ENCODE results near the gene LARGE1.
A peak's percentile ranks its signal among the peaks of the same experiment; 100 is the strongest.
"Not testable (repeated sequence)": the region's sequence is repeated elsewhere in the genome, so short reads cannot be mapped to it uniquely, and the experiment has no call there.

LARGE1 gene

DNA sequence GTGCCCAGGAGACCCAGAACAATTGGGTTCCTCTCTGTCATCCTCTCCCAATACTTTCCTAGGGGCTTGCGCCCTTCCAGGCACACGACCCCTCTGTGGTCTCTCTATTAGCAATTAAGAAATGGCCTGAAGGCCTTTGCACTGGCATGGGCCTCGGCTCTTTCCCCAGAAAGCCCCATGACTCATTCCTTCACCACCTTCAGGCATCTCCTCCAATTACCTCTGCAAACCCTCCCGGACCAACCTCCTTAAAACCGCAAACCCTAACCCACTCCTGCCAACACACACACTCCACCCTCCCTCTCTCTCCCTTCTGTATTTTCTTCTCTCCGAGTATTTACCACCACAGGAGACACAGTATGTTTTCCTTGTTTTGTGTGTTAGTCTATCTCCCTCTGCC, 36.7 kb downstream of the LARGE1 start:
- DNase-seq: no peak

GRCh38 chr22:33882991-33883390, 37.3 kb downstream of the LARGE1 start:
- no peak for DNase-seq

GRCh38 chr22:33880986-33881385, 39.3 kb downstream of the LARGE1 start:
- DNase-seq: no peak

DNA sequence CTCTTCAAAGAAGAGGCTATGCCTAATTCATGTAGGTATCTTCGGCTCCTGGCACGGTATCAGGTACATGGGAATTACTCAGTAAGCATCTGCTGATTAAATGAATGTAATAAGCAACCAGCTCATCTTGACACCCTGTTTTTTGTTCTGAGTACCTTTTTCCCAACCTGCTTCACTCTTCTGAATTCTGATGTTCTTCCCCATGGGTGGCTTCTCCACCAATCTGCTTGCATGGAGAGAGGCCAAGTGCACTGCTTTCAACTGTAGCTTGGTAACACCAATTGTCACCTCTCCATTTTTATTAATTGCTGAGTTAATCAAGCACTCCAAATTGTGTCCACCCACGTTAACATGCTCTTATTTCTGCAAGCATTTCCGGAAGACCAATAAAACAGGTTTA, 40.5 kb downstream of the LARGE1 start:
- no peak for DNase-seq

DNA sequence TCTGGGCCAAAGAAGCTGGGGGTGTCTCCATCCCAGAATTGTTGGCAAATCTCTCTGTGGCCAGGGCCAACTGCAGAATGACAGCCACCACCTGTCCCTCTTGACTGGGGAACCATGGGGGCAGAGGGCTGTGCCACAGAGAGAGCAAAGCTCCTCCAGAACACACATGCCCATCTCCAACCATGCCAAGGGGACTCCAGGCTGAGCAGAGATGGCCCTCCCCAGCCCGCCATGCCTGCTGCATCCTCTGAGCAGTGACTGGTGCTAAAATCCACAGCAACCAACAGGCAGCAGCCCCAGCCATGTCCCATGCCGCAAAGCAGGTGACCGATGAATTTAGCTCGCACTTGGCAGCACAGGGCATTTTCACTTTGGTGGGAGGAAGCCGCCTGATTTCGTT, 45.0 kb downstream of the LARGE1 start:
- no peak for DNase-seq

- DNase-seq: no peak
Measured at GRCh38 chr22:33874206-33874605, 46.1 kb downstream of the LARGE1 start.

GRCh38 chr22:33873666-33874065, 46.6 kb downstream of the LARGE1 start:
- no peak for DNase-seq

GRCh38 chr22:33873186-33873585, 47.1 kb downstream of the LARGE1 start:
- DNase-seq: no peak

GRCh38 chr22:33871935-33872334, 48.3 kb downstream of the LARGE1 start:
- DNase-seq: no peak

DNA sequence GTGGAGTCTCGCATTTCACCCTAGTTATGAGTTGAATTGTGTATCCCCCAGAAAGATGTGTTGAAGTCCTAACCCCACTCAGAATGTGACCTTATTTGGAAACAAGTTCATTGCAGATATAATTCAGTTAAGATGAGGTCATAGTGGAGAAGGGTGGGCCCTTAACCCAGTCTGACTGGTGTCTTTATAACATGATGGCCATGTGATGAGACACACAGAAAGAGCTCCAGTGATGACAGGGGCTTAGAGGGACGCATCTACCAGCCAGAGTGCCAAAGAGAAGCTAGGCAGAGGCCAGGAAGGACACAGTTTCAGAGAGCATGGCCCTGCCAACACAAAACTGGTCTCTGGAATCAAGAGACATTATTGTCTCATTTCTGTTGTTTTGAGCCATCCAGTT, 50.3 kb downstream of the LARGE1 start:
- no peak for DNase-seq

DNA sequence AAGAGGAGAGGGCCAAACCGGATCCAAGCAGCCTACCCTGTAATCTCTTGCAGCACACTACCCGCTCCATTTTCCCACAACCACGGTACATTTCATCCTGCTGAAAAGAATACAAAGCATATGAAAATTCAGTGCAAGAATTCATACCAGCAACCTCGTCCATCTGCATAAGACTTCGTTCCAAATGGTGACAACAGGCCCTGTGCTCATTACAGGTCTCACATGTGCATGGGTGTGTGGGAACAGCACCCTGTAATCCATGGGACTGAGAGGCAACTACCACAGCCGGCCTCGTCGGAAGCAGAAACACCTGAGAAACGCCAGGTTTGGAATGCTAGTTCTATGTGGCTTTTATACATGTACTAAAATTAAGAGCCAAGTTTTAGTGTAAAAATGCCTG, 52.3 kb downstream of the LARGE1 start:
- DNase-seq: no peak

GRCh38 chr22:33867118-33867866, 53.0 kb downstream of the LARGE1 start:
- no peak for DNase-seq

DNA sequence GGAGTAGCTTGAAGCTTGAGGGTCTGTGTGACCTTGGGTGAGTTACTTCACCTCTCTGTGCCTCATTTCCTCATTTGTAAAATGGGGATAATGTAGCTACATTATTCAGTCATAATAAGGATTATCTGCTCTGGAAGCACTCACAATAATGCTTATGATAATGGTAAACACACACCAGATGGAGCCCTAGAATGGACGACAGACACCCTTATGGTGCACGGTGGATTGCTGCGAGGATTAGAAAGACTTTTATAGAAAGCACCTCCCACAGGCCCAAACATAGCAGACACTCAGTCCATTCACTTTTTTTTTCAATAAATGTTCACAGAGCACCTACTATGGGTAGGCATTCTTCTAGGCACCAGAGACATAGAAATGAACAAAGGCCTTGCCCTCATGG, 53.8 kb downstream of the LARGE1 start:
- DNase-seq: no peak

- DNase-seq: no peak
Measured at GRCh38 chr22:33865996-33866395, 54.3 kb downstream of the LARGE1 start.

DNA sequence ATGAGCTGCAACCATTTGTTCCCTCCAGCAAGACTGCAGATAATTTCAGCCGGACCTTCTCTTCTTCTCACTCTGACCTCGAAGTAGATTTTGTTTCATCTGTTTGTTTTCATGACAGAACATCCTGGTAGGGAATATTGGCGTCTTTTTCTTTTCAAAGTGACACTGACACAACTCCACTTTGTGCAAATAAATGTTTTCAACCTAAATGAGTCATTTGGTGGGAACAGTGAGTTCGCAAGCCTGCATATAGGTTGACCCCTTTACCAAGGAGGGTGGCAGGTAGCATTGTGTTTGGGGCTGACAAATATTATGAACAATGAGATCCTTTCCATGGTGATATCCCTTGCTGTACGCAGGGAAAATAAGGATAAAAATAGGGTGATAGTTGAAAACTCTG, 55.0 kb downstream of the LARGE1 start:
- no peak for DNase-seq

DNA sequence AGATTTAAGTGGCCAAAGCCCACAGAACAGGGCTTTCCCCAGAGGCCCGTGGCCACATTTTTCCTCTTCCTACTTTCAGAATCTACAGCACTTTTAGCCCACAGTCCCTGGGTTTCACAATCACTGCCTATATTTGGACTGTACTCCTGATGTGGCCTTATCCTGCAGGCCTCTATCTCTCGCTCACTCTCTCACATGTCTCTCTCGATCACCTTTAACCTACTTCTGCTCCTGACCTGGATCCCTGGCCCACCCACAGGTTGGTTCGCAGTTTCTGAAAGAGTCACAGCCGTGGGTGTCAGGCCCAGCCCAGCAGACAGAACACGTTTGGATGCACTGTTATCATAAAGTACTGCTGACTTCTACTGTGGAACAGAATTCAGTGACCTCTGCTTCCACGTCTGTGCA, 55.5 kb downstream of the LARGE1 start:
- DNase-seq: no peak

DNA sequence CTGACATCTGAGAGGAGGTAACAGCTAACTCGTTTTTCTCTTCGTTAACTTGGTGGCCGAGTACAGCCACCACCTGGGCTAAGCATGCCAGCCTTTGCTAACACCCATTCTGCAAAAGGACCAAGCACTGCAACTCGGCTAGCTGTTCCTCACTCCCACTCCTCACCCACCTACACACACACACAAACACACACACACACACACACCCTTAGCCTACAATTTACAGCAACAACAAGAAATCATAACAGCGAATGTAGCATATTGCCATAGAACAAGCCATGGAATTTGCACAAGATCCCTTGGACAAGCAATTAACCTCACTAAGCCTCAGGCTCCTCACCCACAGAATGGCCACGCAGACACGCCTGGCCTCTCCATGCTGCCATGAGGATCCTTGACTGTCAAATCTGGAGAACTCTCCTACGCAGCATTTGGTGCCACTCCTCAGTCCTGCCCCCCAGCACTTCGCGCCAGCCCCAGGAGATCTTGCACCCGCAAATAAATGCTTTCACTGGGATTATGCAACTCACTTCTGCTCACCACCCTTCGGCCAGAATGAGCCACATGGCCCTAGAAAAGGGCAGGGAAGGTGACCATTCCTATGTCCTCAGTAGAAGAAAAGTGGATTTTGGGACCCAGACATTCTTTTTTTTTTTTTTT, 58.9 kb downstream of the LARGE1 start:
- DNase-seq: no peak

DNA sequence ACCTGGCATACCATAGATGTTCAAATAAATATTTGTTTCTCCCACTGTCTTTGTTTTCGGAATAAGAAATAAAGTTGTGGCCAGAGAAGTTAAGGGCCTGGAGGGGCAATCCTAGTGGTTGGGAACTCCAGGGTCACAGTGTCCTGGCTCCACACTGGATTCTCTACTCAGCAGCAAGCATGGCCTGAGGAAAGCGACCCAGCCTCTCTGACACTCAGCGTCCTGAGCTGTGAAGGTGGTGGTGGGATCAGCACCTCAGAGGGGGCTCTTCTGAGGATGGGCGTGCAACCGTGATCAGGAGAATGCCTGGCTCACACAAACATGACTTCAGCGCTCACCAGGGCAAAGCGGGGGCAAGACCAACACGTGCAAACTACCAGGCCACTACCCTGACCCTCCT, 59.9 kb downstream of the LARGE1 start:
- DNase-seq: no peak

DNA sequence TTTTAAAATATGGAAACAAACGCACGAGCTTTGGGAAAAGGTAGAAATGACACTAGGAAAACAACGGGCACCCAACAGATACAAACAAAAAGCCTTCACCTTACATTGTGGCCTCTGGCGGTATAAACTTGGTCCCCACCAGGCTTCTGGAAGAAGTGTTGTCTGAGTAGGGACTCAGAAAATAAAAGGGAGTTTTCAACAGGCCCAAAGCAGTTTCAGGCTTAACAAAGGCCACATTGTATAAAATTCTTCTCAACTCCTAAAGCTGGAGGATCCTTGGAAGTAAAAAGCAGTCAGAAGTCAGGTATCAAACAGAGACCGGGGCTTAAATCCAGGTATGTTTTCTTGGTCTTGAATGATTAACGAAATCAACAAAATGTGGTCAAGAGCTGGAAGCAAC, 61.0 kb downstream of the LARGE1 start:
- DNase-seq: no peak

DNA sequence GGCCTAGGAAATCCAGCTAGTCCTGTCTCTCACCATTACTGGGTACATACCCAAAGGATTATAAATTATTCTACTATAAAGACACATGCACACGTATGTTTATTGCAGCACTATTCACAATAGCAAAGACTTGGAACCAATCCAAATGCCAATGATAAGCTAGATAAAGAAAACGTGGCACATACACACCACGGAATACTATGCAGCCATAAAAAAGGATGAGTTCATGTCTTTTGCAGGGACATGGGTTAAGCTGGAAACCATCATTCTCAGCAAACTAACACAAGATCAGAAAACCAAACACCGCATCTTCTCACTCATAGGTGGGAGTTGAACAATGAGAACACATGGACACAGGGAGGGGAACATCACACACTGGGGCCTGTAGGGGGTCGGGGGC, 61.6 kb downstream of the LARGE1 start:
- not testable (repeated sequence) for DNase-seq

DNA sequence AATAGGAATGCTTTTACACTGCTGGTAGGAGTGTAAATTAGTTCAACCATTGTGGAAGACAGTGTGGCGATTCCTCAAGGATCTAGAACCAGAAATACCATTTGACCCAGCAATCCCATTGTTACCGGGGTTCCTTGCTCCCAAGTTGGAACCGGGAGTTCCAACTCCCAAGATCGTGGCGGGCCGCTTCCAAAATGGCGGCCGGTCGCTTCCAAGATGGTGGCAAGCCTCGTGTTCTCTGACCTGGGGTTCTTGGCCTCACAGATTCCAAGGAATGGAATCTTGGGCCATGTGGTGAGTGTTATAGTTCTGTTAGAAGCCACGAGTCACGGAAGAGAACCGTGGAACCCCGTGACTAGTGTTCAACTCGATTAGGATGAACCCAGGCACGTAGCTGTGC, 62.5 kb downstream of the LARGE1 start:
- not testable (repeated sequence) for DNase-seq

DNA sequence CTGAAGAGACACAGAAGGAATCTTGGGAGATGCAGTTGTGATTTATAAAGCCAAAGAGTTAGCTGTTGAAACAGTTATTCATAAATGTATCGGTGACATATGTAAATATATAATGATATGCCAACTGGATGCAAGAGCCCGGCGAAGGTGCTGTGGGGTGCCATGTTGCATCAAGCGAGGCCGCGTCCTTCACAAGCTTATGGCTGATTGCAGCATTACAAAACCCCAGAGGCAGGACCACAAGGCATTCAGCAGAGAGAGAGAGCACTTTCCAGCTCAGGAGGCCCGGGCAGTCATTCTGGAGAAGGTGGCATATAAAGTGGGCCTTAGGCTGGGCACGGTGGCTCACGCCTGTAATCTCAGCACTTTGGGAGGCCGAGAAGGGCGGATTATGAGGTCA, 65.6 kb downstream of the LARGE1 start:
- DNase-seq: no peak

- DNase-seq: peak; percentile 24
Measured at GRCh38 chr22:33853200-33854097, 66.8 kb downstream of the LARGE1 start.
